Activated CD8-positive, alpha-beta memory T cell treated with anti-CD3 and anti-CD28 coated beads for 4 hours (primary cell): Measurements from ENCODE around the gene BTBD19.
"Not testable (repeated sequence)": the region's sequence is repeated elsewhere in the genome, so short reads cannot be mapped to it uniquely, and the experiment has no call there.

Source experiments
- DNase-seq, 2 donors: peaks; one replicate each; pipeline ENCODE4 v3.0.0-alpha.2; 2020; ENCODE audit warnings: low read depth in 2 of 2

The BTBD19 gene

DNA sequence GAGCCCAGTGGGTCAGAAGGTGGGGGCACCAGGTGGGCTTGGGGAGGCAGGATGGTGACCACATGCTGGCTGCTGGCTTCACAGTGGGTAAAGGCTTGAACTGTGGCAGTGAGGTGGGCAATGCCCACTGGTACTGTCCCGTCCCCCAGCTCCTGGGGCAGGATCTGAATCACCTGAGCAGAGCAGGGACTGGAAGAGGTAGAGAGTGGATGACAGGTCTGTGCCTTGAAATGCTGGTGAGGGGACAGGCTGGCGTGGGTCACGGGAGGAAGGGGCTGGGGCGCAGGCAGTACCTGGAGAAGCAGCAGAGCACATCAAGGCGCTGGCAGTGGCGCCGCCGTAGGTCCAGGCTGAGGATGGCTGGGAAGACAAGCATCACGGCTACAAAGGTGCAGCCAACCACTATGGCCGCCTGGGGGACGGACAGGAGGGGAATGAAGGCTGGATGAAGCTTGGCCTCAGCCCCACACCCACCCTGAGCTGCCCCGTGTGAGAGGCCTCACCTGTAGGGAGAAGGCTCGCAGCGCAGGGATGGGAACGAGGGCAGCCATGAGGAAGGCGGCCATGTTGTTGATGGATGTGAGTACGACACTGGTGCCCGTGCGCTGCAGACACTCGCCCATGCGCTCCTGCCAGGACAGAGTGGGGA, 19.8 kb downstream of the BTBD19 start:
- DNase-seq = no peak

DNA sequence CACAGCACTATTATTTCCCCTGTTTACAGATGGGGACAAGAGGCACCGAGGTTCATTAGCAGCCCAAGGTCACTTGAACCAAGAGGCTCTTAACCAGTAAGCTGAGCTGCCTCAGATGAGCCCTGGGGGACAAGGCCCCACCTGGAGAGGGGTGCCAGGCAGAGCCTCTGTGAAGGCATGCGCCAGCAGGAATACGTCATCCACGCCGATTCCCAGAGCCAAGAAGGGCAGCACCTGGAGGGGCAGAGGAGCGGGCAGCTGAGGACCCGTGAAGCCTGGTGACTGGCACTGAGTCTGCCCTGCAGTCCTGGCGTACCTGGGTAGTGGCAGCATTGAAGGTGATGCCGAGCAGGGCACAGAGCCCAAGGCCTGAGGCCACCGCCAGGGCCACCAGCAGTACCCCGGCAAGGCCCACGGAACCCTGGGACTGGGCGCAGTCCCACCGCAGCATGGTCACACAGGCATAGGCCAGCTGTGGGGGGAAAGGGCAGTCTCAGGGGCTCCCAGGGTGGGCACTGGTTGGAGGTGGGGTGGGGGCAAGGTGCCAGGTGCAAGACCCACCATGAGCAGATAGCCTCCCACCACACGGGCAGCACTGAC, 20.6 kb downstream of the BTBD19 start:
- no peak for DNase-seq

DNA sequence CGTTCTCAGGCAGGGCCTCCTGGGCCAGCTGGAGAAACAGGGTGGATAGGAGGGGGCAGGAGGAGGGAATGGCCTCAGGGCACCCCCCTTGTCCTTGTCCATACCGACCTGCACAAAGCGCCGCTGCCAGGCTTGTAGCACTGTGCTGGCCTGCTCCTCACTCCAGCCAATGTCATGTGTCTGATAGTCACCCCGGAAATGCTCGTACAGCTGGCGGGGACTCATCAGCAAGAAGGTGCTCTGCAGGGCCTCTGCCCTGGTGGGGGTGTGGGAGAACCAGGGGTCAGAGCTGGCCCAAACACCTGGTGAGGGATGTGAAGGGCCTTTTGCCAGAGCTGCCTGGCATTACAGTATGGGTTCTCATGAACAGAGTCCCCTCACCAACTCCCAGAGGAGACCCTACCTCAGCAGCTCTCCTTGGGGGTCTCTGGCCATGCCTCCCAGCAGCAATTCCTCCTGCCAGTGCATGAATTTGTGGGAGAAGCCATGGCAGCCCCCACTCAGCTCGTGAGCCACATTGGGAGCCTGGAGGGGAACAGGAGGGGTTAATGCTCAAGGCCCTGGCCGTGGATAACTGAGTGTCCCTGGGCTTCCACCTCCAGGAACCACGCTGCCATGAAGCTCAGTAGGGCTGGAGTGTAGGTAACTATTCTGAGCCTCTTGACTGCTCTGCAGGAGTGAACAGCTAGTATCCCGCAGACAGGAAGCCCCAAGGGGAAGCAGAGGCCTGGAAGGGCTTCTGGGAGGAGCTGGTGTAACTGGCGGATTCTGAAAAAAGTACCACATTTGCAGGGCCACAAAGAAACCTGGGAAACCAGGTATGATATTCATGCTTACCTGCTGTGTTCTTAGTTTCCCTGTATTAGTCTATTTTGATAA, 21.4 kb downstream of the BTBD19 start:
- no peak for DNase-seq

DNA sequence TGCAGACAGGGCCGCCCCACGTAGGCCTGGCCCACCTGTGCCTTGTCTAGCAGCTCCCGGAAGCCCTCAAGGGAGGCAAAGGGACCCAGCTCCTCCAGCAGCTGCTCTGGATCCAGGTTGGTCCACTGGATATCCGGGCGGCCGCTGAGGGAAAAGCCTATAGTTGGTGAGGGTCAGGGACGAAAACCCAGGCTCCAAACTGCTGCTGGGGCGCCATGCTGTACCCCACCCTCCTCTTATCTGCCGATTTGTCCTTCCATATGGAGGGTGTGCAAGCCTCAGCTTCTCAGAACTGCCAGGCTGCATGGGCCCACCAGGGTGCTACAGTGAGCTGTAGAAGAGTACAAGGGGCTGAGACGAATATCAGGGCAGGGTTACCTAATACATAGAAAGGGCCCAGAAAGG, 22.6 kb downstream of the BTBD19 start:
- DNase-seq = no peak

DNA sequence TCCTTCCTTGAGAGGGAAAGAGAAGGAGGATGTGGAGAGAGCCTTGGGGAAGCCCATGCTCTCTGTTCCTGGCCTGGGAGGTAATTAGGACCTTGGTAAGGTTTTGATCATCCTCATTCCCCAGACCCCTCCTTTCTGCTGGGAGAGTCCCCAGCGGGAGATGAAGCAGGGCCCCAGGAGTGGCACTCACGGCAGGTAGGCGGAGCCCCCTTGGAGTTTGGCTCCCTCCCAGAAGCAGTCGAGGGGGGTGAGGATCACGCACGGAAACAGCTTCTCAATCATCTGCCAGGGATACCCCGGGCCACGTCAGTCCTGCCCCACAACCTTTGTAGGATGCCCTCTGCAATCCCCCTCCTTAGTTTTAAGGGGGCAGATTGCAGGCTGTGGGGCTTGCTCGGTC, 23.2 kb downstream of the BTBD19 start:
- DNase-seq = no peak

DNA sequence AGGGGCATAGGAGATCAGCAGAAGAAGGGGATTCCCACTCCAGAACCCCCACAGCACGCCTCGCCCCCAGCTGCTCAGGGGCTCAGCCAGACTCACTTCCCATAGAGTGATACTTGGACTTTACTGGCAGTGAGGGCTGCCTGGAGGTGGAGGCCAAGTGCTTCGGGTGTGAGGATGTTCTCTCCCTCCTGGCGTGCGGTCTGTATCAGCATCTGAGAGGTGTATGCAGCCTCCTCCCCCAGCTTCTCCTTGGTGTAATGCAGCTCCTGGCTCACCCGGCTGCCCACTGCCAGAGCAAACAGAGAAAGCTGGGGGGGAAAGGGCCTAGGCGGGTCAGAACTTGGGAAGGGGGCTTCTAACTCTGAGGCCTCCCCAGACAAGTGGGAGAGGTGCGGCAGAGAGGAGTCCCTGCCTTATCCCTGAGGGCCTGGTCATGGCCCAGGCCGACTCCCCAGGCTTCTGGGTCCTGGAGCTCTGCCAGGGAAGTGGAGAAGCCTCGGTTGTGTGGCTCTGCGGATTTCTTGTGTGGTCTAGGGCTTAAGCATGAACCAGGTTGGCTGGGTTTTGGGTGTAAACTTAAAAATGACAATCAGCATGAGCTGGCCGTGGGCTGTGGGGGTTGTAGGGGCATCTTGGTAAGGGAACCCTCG, 23.9 kb downstream of the BTBD19 start:
- no peak for DNase-seq

DNA sequence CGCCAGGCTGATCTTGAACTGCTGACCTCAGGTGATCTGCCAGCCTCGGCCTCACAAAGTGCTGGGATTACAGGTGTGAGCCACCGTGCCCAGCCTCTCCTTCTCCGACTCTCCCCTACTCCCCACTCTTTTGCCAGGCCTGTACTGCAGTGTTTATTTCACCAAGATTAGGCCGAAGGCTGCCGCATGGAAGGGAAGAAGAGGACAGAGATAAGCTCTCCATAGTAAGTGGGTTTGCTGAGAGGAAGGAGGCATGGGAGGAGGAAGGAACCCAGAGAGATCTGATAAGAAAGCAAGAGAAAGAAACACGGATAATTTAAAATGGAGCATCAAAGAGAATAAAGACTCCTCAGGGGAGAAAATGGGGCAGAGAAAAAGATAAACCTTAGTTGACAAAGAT, 26.0 kb downstream of the BTBD19 start:
- no peak for DNase-seq

DNA sequence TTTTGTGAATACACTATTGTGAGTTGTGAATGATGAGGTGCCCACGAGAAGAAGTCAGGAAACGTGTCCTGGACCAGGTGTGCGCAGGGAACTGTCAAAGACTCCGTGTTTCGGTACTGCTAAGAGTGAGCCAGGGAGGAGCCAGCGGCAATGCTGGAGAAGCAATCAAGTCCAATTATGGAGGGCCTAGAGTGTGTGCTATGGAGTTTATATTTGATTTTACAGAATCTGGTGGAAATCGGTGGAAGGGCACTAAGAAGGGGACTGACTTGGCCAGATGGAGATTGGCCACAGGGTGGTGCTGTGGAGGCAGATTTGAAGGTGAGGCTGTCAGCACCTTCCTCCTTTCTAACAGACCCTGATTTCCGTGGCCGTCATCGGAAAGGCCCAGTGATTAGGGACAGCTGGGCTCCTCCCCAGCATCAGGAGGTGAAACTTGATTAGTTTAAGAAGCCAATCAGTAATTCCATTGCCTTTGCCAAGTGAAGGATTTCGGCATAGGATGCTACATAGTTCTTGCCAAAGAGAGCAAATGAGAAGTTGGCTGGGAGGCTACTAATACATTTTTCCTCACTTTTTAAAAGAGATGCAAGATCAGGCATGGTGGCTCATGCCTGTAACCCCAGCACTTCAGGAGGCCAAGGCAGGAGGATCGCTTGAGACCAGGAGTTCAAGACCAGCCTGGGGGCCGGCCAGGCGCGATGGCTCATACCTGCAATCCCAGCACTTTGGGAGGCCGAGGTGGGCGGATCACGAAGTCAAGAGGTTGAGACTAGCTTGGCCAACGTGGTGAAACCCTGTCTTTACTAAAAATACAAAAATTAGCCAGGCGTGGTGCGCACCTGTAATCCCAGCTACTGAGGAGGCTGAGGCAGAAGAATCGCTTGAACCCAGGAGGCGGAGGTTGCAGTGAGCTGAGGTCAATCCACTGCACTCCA, 27.7 kb downstream of the BTBD19 start:
- peak; percentile 72 to 73 for DNase-seq

DNA sequence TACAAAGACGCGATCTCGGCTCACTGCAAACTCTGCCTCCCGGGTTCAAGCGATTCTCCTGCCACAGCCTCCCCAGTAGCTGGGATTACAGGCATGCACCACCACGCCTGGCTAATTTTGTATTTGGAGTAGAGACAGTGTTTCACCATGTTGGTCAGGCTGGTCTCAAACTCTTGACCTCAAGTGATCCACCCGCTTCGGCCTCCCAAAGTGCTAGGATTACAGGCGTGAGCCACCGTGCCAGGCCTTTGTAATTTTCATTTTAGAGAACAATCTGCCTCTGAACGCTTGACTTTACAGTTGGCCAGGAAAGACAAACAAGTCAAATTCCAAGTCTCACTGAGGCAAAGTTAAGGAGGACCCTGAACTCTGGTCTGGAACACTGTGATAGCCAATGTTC, 30.0 kb downstream of the BTBD19 start:
- DNase-seq = not testable (repeated sequence)

DNA sequence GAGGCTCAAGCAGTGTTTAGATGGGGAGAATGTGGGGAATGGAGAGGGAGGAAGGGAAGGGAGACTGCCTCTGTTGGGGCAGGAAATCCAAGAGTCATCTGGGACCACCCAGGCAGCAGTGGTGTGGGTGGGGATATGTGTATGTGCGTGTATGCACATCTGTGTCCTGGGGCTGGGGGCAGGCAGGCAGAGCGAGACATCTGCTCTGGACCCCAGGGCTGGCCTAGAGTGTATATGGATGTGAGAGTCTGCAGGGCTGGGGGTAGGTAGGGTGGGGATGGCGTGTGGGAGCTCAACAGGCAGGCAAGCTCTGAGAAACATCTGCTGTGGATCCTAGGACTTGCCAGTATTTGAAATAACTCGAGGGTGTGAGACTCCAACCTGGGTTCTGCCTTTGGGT, 31.3 kb downstream of the BTBD19 start:
- DNase-seq = no peak

DNA sequence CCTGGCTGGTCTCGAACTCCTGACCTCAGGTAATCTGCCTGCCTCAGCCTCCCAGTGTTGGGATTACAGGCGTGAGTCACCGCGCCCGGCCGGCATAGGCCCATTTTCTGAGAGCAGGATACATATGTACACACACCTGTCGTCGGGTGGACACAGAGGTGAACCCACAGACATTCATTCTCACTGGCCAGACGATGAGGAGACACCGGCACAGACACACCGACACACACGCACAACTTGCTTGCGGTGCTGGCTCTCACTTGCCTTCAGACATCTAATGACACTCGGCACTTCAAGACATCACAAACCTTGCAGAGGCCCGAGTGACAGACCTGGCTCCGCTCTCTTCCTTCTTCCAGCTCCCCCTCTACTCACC, 34.2 kb downstream of the BTBD19 start:
- no peak for DNase-seq

DNA sequence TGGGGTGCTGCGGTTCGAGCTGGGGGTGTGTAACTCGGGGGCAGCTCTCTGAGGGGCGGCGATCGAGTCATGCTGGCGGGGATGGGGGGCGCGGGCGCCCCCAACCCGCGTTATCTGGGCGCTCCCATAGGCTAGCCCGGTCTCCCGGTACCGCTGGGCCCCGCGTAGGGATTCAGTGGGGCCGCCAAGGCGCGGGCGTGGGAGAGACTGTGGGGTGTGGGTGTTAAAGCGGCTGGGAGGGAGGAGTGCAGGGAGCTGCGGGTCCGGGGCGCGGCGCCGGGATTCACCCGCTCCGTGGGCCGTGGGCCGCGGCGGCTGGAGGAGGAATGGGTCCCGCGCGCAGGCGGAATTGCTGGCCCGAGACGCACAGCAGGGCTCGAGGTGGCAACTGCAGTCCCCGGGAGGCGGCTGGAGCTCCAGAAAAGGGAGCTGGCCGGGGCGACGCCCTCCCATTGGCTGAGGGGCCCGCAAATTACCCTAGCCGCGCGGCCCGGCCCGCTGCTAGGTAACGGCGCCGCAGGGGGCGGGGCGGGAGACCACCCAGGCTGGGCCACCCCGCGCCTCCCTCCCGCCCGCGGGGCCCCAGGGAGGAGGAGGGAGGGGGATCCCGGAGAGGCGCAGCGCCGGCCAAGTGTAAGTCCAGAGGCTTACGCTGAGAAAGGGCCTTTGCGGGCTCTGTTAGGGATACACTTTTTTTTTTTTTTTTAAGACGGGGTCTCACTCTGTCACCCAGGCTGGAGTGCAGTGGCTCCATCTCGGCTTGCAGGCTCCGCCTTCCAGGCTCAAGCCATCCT, 34.7 kb downstream of the BTBD19 start, which contains the start of gene PTCH2:
Gene PTCH2, minus strand, starts transcription at position 392 of the 794 bp plus-strand sequence. Its CDS starts 321 bp downstream, at position 71.
- no peak for DNase-seq

DNA sequence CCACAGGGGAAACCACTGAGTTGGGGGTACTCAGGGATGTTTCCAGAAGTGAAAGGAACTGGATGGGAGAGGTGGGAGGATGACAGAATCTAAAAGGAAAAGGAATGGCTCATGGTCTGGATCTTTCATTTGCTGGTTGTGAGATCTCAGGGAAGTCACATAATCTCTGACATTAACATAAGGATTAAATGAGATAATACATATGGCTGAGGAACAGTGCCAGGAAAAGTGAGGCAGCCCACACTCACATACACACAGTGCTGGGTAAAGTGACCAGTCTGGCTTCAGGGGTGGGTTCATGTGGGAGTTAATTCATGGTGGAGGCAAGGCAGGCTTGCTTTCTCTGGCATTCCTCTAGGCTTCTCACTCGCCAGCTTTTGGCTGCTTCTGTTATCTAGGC, 38.7 kb downstream of the BTBD19 start:
- DNase-seq = no peak

DNA sequence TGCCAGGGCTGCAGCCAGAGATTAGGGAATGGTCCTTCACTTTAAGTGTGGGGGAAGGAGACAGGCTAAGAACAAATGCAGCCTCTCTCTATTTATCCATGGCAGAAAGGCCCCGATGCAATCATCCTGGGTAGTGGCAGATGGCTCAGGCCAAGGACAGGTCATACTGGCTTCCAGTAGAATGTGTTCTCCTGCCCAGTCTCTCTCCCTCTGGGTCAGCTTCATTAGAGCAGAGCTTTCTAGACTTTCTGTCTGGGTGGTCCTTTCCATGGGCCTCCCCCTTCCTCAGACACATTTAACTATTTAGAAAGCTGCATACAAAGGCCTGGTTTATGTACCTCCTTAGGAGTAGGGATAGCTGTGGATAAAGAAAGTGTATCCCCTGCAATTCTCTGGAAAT, 39.5 kb downstream of the BTBD19 start:
- no peak for DNase-seq

DNA sequence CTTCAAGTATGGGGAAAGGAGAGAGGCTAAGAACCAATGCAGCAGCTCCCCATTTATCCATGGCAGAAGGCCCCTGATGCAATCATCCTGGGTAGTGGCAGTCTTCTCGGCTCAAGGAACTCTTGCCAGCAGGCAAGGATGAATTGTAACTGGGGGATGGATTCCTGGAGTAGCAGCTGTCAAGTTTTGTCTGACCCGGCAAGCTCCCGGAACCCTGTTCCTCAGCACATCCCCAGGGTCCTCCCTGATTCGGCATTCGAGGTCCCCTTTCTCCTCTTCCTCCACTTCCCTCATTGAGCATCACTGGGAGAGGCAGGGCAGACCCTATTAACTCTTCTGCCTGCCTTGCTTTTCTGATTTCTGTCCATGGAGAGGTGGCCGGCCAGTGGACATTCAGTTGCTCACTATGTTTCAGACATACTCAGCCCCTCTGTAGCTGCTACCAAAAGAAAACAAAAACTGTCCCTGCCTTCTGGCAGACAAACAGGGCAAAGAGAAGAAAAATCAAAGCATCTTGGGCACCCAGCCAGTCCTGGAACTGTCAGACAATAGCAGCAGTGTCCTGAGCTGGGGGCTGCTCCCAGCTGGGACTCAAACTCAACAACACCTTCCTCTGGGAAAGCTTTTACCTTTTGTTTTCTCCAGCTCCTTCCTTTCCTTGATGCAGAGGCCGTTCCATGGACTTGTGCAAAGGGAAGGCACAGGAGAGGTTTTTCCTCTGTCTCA, 40.3 kb downstream of the BTBD19 start:
- no peak for DNase-seq

DNA sequence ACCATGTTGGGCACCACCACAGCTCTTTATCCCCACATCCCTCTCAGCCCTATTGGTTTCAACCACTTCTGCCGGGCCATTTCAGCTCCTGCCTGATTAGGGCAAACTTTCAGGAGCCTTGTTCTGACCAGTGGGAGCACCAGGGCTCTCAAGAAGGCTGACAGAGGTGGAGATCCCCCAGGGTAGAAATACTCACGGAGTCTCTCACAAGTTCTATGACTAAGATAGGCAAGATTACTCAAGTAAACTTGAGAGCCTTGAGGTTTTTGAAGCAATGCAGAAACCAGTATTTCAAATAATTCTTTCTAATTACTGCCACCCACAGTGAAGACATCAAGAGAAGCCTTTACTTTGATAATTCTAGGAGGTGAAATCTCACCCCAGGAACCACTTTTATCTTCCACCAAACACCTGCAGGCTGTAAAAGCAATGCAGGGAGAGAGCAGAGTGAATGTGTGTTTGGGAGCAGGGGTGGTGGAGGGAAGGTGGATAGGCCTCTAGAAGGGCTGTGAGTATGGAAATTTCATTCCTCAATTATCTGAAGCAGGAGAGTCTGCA, 41.3 kb downstream of the BTBD19 start:
- no peak for DNase-seq

DNA sequence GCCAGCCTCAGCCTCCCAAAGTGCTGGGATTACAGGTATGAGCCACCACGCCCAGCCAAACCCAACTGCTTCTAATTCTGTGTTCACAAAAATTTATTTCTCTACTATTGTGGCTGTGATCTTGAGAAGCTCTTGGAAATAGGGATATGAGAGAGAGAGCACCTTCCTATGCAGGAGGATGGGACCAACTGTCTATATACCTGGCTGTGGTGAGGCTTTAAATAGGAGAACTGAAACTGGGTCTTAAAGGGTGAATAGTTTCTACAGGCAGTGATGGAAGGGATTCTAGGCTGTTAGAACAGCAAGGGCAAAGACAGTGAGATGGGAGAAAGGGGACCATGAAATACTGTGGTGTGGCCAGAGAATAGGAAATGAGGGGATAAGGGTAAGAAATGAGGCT, 43.0 kb downstream of the BTBD19 start:
- DNase-seq = no peak

DNA sequence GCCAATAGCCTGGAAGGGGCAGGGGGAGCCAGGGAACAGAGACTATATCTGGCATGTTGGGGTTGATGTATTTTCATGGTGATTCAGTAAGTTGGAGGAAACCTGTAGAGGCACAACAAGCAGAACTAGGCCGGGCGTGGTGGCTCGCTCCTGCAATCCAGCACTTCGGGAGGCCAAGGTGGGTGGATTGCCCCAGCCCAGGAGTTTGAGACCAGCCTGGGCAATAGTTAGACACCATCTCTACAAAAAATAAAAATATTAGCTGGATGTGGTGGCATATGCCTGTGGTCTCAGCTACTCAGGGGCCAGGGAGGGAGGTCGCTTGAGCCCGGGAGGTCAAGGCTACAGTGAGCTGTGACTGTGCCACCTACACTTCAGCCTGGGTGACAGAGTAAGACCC, 44.9 kb downstream of the BTBD19 start:
- no peak for DNase-seq

DNA sequence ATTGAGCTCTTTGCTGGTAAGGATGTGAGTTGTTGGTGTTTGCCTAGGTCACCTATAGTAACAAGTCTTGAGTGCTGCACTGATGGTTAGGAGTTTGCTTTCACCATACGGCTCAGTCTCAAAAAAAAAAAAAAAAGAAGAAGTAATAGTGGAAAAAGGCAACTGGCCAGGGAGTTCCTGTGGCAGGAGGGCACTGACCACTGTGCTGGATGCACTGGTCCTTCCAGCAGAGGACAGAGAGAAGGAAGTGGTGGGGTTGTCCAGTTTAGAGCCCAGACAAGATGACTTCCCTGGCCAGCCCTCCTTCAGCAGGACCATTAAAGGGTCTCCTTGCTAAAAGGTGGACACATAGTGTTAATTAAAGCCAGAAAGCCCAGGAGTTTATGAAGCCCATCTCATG, 46.6 kb downstream of the BTBD19 start:
- DNase-seq = no peak
